Epithelial cell of esophagus (primary cell): Measurements from ENCODE around the gene FLNB.

ENCODE experiments used
- DNase-seq: peaks from one replicate; pipeline ENCODE4 v3.0.0; 2010; ENCODE audit warnings: low read depth
- H3K4me3 ChIP-seq: 2 replicates; pipeline ENCODE4 v1.5.1; 2011; ENCODE audit warnings: mild to moderate bottlenecking, low read length, control low read depth
- CTCF ChIP-seq: IDR thresholded peaks from 2 replicates; pipeline ENCODE4 v1.5.1; 2011; ENCODE audit warnings: low read depth, mild to moderate bottlenecking, low read length, control low read depth, inconsistent platforms; ENCODE audit not compliant: insufficient read depth; ENCODE audit errors: missing control alignments

The FLNB gene

GRCh38 chr3:58137306-58137705 is 129.1 kb downstream of the FLNB start:
- no peak for DNase-seq
- no peak overlapping the region for H3K4me3 ChIP-seq
- TF ChIP-seq CTCF: no peak

- no peak overlapping the region for H3K4me3 ChIP-seq
- TF ChIP-seq CTCF: no peak
- DNase-seq: no peak
Measured at GRCh38 chr3:58141766-58142345, 133.6 kb downstream of the FLNB start.

- no peak overlapping the region for H3K4me3 ChIP-seq
- TF ChIP-seq CTCF: no peak
- no peak for DNase-seq
Measured at GRCh38 chr3:58143417-58144055, 135.3 kb downstream of the FLNB start.

GRCh38 chr3:58144478-58145325 is 136.5 kb downstream of the FLNB start:
- no peak for TF ChIP-seq CTCF
- DNase-seq: no peak
- no peak overlapping the region for H3K4me3 ChIP-seq

GRCh38 chr3:58148049-58148448 is 139.8 kb downstream of the FLNB start:
- H3K4me3 ChIP-seq: no peak overlapping the region
- TF ChIP-seq CTCF: no peak
- no peak for DNase-seq

- DNase-seq: no peak
- no peak overlapping the region for H3K4me3 ChIP-seq
- TF ChIP-seq CTCF: no peak
Measured at GRCh38 chr3:58150130-58150809, 142.0 kb downstream of the FLNB start.
